ENCODE measurements around the gene PLA2G5.

DNA sequence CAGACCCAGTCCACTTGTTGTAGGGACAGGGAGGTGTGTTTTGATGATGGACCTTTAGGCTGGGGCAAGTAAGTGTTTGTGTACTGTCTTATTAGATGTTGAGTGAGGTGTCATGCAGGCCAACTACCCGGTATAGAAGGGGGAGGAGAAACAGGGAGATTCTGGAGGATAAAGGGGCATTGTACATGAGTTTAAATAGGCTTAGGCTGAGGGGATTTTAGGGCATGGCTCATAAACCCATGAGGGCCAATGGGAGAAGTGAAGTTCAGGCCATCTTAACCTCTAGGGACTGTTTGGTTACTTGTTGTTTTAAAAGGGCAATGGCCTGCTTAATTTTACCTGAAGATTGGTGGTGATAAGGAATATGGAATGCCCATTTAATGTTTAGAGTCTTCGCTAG, 38.2 kb upstream of the PLA2G5 start:
- no peak for TF ChIP-seq CTCF (IDR thresholded peaks at IDR 0.05; ENCODE audit: low read depth, low read length, poor library complexity, severe bottlenecking)
- no peak for TF ChIP-seq EZH2phosphoT487 (IDR thresholded peaks at IDR 0.05; ENCODE audit: borderline replicate concordance, low read length)
